GM19397 (cell line): Measurements from ENCODE around the gene LDHAL6B.

Source experiments
- ATAC-seq: cut with Tn5 transposase; IDR thresholded peaks from one replicate; pipeline ENCODE4 v1.9.1; 2021; ENCODE audit warnings: mild to moderate bottlenecking, moderate library complexity; ENCODE audit not compliant: unreplicated experiment

Gene LDHAL6B

DNA sequence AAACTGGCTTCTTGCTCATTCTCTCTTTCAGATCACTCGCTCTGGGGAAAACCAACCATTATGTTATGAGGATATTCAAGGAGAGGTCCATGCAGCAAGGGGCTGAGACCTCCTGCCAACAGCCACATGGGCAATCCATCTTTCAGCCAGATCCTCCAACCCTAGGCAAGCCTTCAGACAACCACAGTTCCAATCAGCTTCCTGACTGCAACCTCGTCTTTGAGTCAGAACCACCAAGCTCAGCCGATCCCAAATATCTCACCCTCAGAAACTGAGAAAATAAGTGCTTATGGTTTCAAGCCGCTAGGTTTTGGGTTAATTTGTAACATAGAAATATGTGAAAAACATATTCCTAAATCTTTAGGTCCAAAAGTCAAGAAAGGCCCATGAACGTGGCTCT lies 10.3 kb downstream of the LDHAL6B start:
- ATAC-seq: no peak

DNA sequence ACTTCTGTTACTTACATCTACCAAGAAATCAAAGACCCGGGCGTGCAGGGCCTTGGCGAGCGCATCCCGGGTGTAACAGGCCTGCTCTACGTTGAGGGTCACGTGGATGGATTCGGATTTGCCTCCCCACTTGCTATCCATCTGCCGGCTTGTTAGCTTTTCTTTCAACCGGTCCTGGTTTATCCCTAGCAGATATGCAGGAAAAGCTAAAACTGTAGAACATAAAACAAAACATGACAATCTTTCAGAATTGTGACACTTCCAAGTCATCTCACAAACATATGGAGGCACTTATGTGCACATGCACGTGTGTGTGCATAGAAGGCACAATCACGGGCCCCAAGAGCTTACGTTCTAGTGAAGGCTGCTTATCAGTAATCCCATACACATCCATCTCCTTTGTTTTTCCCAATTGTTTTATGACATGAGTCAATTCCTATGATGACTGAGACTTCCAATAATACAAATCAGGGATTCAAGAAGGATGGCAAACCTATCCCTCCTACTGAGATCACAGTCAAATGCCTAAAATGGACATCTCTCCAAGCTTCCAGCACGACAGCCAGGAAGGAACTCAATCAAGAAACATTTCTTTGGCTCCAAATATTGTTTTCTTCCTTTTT lies 11.3 kb downstream of the LDHAL6B start:
- ATAC-seq: no peak

DNA sequence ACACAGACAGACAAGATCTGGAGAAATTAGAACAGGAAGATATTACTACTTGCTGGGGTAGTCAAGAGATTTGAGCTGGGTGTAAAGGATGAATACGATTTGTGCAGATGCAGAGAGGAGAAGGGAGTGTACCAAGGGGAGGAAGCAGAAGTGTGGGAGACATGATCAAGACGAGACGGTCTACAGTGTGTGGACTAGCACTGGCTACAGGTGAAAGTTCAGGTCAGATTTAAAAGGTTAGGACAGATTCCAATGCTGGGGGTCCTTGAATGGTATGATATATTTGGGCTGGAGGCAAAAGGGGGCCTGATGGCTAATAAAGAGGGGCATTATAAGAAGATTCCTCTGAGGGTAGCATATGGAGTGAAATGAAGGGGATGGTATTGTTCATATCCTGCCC lies 12.1 kb downstream of the LDHAL6B start:
- no peak for ATAC-seq

DNA sequence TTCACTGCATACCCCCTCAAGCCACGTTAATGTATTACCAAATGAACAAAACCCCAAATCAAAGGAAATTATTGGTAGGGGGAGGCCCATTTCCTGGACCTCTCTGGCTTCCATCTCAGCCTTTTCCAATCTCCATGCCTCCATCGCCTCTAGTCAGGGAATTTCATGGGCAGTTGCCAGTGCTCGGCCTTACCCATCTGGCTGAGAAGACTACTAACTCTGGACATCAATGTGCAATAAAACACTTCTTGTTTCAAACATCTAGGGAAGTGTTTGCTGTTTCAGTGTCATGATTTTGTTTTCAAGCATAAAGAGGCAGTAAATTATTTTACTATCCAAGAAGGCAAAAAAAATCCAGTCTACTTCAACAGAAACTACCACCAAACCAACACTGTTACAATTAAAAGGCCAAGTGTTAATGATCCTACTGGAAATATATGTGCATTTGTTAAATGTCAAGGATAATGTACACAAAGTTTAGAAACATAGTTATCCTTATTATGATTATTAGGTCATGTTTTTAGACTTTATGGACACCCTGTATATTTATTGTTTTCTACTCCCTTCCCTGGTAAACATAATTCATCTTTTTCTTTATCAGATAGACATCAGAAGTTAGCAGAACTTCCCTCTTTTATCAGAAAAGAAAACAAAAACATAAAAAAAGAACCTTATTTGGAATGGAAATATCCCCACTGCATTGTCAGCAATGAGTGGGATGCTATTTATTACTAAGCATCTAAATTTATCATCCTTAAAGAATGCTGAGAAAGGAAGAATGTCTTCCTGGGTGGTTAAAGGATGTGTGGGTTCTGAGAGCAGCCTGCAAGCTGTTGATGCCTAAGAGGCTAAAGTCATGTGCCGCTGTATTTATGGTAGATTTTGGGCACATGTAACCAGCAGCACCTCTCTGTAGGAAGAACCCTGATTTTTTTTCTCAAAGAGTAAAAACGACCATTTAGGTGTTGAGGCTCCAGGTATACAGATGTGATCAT lies 15.2 kb downstream of the LDHAL6B start:
- ATAC-seq: no peak

DNA sequence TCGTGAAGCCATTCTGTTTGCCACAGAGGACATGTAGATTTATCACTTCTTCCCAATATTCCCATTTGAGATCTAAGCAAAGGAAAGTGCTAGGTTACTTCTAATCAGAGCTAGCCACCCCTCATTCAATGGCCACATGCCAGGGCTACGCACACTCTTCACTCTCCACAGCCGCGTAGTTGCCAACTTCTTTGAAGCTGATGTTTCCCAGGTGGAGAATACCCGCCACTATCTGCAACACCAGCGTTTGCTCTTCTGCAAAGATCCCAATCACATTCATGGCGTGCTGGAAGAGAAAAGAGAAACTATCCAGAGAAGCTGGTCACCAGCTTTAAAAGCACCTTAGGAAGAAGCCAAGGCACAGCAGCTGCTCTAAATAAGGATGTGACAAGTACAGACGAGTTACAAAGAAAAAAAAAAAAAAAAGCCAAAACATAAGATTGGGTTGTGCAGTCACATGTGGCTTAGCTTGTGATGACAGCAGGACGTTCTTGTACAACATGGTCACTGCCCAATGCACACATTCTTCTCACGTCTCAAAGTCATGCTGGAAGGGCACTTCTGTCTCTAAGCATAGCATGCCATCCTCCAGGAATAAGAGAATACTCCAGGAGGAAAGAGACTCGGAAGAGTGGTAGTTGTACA lies 16.4 kb downstream of the LDHAL6B start:
- ATAC-seq: no peak

DNA sequence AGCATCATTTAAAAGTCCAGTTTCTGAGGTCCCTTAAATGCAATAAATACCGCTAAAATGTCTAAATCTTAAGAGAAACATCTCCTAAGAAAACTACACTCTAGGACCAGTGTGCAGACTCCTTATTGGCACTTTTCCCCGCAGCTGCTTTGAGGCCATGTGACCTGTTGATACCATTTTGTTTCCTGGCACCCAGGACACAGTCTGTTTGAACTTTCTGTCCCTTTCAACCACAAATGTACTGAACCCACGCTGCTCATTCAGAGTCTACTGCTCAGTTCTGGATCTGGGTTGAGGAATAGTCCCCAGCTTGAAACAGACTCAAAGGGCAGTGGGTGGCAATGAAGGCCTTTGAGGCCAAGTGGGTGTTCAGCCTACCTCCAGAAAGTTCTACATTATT lies 17.1 kb downstream of the LDHAL6B start:
- no peak for ATAC-seq

DNA sequence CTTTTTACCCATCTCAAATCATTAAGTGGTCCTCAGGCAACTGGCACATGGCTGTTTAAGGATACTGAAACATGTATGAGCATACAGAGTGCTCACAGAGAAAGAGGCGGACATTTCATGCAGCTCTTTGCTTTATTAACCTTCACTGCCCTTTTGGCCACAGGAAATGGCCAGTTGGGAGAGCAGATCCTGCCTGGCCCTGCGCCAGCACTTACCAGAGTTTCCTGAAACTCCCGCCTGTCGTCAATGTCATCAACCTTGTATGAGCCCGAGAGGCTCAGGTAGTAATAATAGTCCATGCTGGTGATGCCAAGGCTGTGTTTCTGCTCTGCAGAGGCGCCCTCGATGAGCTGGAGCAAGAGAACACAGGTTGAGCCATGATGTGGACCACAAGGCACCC lies 17.8 kb downstream of the LDHAL6B start:
- no peak for ATAC-seq

DNA sequence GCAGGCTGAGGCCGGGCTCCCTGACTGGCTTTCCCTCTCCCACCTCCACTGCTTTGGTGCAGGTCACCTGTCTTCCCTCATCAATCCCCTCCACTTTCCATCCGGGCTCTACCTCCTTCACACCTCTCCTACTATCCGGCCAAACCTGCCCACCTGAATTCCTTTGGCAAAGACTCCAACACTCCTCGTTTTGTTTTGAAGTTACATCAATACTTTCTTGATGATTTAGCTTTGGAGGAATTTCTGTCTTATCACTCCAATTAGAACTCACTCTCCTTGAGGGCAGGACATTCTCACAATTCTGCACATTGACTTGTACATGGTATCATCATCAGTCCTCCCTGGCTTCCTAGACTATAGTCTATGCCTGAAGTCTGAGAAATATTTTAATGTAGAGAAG lies 20.4 kb downstream of the LDHAL6B start:
- ATAC-seq: no peak

DNA sequence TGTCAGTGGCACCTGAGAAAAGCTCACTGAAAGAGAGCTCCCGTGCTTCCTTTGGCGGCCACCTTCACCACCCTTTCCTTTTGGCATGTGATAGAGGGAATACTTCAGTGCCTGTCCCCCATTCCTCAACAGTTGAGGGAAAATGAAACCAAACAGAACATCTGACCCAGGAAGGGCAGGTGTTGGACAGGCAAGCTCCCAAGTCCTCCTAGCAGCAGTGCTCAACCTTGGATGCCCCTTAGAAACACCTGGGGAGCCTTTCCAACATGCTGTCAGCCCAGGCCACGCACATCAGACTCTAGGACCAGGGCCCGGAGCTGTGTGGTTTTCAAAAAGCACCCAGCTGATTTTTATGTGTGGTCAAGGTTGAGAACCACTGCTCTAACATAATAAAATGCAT lies 22.4 kb downstream of the LDHAL6B start:
- ATAC-seq: no peak

DNA sequence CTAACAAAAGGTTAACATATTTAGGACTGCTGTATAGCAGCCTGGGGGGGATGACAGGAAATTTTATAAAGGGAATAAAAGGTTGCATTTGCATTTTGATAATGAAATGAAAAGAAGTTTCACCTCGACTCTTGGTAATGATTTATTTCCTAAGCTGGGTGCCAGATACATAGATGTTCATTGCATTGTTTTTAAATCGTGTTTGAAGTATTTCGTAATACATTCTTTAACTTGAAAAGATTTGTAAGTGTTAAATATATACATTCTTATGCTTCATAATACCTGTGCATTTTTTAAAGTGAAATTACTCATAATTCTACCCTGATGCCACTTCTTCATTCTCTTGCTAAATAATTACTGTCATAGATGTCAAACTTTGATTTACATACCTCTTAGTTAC lies 22.8 kb downstream of the LDHAL6B start:
- no peak for ATAC-seq

DNA sequence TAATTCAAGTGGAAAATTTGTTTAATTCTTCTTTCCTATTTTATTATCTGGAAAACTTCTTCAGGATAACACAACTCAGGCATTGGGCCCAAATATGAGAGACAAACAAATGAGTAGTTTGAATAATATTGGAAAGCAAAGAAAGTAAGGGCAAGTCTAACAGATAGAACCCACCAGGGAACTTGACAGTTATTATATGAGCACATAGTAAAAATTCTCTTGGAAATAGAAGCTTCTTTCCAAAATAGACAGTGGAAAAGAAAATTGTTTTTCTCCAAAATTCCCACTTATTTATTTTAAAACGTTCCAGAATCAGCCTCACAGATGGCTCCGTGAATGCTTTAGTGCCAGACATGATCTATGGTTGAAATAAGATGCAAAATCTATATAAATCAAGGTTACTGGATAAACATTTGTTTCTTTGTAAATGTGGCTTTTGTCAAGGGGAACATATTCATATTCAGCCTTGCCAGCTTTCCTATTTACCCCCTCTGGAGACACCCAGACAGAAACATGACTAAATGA lies 23.9 kb downstream of the LDHAL6B start:
- no peak for ATAC-seq

DNA sequence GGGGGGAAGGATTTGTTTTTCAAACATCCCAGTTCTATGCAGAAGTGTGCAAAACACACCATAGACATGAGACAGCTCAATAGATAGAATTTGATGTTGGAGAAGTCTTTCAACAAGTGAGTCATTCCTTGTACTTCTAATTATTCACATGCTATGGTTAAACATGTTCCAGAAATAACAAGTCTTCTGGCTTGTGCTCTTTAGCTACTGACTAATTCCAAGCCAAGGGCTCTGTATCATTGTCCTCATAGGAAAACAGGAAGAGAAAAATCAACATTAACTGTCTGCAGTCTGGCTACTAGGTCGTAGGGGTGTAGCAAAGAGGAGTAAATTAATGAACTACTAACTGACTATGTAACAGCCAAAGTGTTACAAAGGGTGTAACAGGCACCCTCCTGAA lies 25.8 kb downstream of the LDHAL6B start:
- no peak for ATAC-seq

DNA sequence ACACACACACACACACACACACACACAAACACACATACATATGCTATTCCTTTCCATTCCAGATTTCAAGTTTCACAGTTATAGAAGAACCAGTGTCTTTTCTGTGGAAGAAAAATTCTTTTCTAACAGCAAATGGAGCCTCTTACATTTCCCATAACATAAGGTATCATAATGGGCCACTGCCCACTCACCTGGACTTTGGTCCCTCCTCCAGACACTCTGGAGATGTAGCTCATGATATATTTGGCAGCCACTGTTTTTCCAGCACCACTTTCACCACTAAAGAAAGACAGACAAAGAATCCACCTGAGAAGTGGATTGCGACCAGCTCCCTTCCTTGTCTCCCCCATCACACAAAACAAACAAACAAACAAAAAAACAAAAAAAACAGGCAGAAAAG lies 29.8 kb downstream of the LDHAL6B start:
- no peak for ATAC-seq

DNA sequence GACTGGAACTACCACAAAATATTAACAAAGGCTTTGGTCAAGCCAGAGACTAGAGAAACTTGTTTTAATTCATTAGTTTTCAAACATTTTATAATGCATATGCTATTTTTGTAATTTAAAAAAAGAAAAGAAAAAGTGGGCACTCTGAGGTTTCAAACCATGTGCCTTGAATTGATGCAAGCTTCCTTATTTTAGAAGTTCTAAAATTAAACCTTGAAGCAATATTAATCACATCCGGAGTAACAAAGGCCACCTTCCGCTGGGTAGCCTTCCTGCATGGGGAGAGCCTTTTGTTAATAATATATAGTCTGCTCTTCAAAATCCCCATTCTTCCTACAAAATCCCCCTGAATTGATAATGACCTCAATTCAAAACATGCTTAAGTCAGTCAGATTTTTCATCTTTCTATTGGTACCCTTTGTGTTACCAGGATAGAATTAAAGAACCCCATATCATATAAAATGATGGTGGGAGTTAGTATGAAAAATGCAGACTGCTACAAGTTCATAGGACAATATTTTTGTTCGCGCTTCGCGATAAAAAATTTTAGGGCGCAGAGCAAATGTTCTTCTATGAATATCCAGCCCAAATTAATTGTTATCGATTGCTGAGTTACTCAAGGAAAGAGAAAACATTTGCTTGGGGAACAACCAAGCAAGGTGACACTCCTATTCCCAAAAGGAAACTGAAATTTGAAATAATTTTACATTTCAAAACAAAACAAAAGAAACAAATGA lies 30.6 kb downstream of the LDHAL6B start:
- peak; percentile 58 for ATAC-seq

DNA sequence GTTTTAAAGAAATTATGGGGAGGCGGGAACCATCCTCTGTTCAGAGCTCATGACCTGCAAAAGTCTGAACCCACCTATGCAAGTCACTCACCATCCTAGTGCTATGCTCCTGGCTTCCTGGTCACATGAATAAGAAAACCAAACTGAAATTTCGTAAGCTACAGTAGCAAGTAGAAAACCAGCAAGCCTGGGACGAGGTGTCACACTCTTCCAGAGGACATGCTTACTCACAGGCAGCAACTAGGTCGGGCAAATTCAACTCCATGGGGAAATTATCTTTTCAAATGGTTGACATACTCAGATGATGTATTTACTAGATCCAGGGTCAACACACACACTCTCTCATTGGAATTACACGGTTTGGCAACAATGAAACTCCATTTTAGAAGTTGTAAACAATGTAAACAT lies 31.3 kb downstream of the LDHAL6B start:
- peak; percentile 49 for ATAC-seq

DNA sequence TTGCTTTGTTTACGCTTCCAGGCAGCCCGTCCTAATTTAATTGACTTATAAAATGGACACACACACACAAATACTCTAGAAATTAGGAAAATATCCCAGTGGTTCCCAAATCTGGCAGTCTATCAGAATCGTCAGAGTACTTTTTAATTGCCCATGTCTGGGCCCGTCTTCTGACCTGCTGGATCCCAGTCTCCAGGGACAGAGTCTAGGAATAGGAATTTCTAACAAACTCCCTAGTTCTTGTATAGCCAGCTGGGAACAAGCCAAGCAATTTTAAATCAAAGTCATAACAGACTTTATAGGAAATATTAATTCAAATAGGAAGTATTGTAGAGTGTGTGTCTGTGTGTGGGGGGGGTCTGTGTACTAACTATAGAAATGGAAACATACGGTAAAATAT lies 33.4 kb downstream of the LDHAL6B start:
- no peak for ATAC-seq

DNA sequence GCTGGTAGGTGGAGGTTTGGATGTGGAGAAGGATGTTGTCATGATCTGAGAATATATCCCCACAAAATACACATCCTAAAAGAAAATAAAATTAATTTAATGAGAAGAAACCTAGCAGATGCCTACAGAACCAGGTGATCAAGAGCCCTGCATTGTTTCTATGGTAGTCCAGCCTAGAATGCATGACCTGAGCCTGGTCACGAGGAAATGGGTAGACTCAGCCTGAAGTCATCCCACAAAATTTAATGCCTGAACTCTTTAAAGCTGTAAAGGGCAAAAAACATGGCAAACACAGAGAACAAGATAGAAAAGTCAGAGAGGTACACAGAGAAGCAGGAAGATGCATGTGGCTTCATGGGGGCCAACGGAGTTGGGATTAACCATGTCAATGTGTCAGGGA lies 36.0 kb downstream of the LDHAL6B start:
- no peak for ATAC-seq

DNA sequence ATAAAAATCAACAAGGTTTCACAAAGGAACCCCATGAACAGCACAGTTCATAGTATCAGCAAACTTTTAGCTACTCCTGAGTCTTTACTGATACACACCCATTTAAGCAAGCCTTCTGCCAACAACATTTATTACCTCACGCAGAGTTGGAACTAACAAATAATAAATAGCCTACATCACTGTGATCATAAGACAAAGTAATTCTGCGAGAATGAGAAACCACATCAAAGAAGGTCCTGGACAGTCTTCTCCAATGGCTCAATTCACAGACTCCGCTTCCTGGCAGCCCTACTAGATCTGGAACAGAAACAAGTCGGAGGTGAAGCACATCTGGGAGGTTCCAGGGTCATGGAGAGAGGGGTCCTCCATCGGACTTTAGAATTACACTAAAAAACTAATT lies 37.0 kb downstream of the LDHAL6B start:
- no peak for ATAC-seq

DNA sequence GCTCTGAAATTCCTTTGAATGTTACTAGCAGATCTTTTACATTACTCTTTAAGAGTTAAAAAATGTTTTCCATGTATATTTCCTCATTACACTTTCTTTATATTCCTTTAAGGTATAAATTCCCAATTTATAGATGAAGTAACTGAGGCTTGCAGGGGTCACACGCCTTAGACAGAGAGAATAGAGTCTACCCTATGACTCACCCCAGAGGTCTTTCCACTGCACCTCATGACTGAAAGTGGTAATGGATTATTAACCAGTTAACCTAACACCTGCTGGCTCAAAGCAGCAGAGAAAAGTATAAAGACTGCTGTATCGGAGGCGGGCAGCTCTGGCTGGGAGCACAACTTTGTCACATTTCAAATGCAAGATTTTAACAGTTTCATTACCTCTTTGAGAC lies 37.7 kb downstream of the LDHAL6B start:
- ATAC-seq: peak; percentile 88

DNA sequence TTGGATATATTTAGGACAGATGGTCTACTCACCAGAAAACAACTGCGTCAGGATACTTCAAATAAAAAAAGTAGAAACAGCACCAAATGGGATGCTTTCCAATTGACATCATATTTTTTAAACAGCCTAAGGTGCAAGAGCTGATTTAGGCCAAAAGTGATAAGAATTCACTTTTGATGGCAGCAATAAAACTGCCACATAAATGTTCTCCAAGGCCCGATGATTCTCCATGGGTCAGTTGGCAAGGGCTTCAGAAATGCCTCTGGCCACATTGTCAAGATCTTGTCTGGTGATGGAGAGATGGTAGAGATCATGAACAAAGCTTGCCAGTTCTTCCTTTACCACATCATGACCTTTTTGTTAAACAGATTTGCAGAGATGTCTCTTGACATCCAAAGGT lies 38.9 kb downstream of the LDHAL6B start:
- ATAC-seq: no peak

DNA sequence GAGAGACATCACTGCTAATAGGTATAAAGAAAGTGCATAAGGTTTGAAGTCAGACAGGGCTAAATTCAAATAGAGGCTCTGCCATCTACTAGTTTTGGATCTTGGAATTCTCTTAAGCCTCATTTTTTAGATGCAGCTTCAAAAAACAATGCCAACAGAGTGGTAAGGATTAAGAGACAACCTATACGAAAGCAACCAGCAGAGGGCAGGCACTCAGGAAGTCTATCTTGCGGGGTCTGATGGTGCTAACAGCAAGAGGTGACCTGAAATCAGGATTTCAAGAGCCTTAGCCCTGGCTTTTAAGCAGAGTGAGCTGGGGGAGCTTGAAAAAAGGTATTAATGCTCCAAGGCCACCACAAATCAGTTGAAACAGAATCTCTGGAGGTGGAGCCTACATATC lies 40.7 kb downstream of the LDHAL6B start:
- ATAC-seq: no peak
